HEK293T (cell line): Measurements from ENCODE around the gene TIMP4.

ENCODE experiments used
- BHLHE40 ChIP-seq: fragments of 450-650 bp; IDR thresholded peaks from 2 replicates; pipeline ENCODE4 v1.6.1; 2016; ENCODE audit warnings: mild to moderate bottlenecking, moderate library complexity, borderline replicate concordance
- FOXM1 ChIP-seq: fragments of 450-650 bp; IDR thresholded peaks from 2 replicates; pipeline ENCODE4 v1.6.1; 2017; ENCODE audit warnings: mild to moderate bottlenecking, borderline replicate concordance
- NFRKB ChIP-seq: fragments of 450-650 bp; IDR thresholded peaks from 2 replicates; pipeline ENCODE4 v1.6.1; 2016; ENCODE audit warnings: mild to moderate bottlenecking, moderate library complexity
- SP1 ChIP-seq: fragments of 450-650 bp; IDR thresholded peaks from 2 replicates; pipeline ENCODE4 v1.6.1; 2017
- SUZ12 ChIP-seq: fragments of 450-650 bp; IDR thresholded peaks from 2 replicates; pipeline ENCODE4 v1.6.1; 2016; ENCODE audit warnings: mild to moderate bottlenecking
- TARDBP ChIP-seq: fragments of 450-650 bp; IDR thresholded peaks from 2 replicates; pipeline ENCODE4 v1.6.1; 2016

DNA sequence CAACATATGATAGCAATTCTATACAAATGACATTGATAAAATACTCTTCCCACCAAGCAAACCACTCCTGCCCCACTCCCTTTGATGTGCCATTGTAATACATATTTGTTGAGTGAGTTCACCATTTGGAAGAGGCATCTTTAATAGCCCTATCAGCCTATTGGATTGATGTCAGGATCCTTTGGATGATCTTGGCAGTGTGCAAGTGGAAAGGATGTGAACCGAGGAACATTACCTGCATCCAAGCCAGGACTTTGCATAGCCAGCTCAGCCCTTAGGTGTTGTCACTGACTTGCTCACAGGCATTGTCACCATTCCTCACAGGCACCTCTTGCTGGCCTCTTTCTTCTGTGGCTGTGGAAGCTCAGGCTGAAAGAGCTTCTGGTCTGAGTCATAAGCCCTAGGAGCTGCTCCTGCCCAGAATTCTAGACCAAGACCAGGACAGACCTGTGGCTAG, 16.5 kb upstream of the TIMP4 start:
- TF ChIP-seq NFRKB, result no peak
- TF ChIP-seq FOXM1, result no peak
- TF ChIP-seq SUZ12, result no peak
- TF ChIP-seq TARDBP, result no peak
- no peak for TF ChIP-seq SP1
- TF ChIP-seq BHLHE40, result no peak
